22Rv1 (cell line): Measurements from ENCODE around the gene ZSCAN5A.

Experiments used
- CTCF ChIP-seq: fragments of 450-650 bp; IDR thresholded peaks from 2 replicates; pipeline ENCODE4 v1.5.1; 2017; ENCODE audit warnings: mild to moderate bottlenecking
- ZFX ChIP-seq: fragments of 450-650 bp; IDR thresholded peaks from 2 replicates; pipeline ENCODE4 v1.6.1; 2017; ENCODE audit warnings: antibody characterized with exemption, borderline replicate concordance

- TF ChIP-seq CTCF, result no peak
- no peak for TF ChIP-seq ZFX
Measured at GRCh38 chr19:56297010-56297409, 17.6 kb downstream of the ZSCAN5A start.
